LNCAP (cell line): ENCODE results near the gene HNRNPA1.

Source experiments
- TF ChIP-seq, protein P1 (sequence below): fragments of 450-650 bp; IDR thresholded peaks from 2 replicates; pipeline ENCODE4 v1.5.1; 2017; ENCODE audit warnings: mild to moderate bottlenecking

Gene HNRNPA1

DNA sequence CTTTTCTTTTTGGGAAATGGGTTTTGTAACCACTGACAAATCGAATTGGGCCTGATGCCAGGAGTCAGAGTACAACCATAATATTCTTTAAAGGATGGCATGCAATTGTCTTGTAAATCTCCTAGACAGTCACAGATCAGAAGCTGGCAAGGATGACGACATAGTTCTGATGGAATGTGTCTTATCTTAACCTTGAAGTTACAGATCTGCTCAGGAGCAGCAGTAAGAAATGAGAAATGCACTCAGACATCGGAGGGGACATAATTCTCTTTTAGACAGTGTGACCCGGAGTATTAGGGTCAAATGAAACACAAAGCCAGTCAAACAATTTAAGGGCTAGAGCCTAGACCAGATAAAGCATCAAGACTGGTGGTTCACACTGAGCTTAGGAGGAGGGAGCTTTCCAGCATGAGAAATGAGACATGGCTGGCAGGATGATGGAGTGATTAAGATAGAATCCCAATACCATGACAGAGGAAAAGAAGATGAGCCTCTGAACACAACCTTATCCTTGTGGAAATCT, 18.1 kb upstream of the HNRNPA1 start:
- TF ChIP-seq, protein P1, sequence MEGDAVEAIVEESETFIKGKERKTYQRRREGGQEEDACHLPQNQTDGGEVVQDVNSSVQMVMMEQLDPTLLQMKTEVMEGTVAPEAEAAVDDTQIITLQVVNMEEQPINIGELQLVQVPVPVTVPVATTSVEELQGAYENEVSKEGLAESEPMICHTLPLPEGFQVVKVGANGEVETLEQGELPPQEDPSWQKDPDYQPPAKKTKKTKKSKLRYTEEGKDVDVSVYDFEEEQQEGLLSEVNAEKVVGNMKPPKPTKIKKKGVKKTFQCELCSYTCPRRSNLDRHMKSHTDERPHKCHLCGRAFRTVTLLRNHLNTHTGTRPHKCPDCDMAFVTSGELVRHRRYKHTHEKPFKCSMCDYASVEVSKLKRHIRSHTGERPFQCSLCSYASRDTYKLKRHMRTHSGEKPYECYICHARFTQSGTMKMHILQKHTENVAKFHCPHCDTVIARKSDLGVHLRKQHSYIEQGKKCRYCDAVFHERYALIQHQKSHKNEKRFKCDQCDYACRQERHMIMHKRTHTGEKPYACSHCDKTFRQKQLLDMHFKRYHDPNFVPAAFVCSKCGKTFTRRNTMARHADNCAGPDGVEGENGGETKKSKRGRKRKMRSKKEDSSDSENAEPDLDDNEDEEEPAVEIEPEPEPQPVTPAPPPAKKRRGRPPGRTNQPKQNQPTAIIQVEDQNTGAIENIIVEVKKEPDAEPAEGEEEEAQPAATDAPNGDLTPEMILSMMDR: no peak

DNA sequence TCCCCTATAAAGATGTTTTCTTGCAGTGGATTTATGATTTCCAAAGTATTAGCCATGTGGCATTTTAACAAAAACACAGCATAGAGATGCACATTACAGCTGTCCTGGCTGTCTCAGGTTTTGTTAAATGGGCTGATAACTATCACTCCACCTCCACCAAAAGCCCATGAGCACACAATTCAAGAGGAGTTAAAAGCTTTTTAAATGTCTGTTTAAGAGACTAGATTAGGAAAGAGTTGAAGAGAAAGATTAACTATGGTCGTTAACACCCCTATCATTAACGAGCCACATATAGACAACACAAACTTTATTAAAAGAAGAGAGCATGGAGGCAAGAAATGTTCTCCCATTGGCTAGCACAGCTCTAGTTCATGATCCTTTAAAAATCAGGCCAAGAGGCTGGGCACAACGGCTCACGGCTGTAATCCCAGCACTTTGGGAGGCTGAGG, 15.1 kb upstream of the HNRNPA1 start:
- TF ChIP-seq, protein P1: no peak

GRCh38 chr12:54266852-54267251, 13.7 kb upstream of the HNRNPA1 start:
- TF ChIP-seq, protein P1: no peak

- TF ChIP-seq, protein P1: no peak
Measured at GRCh38 chr12:54270345-54270744, 10.2 kb upstream of the HNRNPA1 start.

- TF ChIP-seq, protein P1: no peak
Measured at GRCh38 chr12:54272214-54272613, 8.3 kb upstream of the HNRNPA1 start.

GRCh38 chr12:54273981-54274380, 6.5 kb upstream of the HNRNPA1 start:
- TF ChIP-seq, protein P1: no peak

DNA sequence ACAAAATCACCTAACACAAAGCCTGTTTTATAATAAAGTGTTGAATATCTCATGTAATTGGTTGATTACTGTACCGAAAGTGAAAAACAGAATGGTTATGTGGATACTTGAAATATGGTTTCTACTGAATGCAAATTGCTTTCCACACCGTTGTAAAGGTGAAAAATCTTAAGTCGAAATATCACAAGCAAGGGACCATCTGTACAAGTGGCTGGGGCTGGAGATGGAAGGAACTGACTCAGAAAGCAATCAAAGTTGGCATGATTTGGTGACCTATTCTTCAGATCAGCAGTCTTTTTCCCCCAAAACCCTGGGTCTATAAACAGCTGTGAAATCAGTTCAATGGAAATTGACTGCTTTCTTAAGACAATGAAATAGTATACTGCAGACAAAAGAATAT, 4.2 kb upstream of the HNRNPA1 start:
- TF ChIP-seq, protein P1: no peak

- TF ChIP-seq, protein P1: no peak
Measured at GRCh38 chr12:54277823-54278276, 2.7 kb upstream of the HNRNPA1 start.
